ENCODE results near the gene TAF4.

DNA sequence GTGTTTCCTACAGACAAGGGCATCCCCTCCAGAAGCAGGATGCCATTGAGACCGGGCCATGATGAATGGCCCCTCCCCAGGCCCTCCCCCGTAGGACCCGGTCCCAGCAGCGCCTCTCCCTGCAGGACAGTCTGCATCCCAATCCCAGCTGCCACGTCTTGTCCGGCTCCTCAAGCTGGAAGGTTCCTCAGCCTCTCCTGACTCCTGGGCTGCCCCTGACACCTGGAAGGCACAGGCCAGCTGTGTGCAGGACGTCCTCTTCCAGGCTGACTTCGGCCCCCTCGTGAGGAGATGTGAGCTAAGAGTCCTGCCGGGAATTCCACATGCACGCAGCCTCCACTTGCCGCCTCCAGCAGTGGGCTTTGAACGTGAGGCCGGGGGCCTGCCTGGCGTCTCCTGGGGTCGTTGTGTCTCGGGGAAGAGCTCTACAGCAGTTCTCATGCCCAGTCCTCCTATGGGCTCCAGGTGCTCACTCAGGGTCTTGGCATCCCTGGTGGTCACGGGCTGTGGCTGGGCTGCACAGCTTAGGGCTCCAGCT is 64.4 kb downstream of the TAF4 start:
- TF ChIP-seq ZNF274 (IDR thresholded peaks at IDR 0.05; ENCODE audit: low read depth, low read length) (no peak), SUZ12 (IDR thresholded peaks at IDR 0.05; ENCODE audit: extremely low read depth, insufficient read depth, insufficient read length) (no peak)

Measured in NT2/D1 (cell line).